Measurements from ENCODE around the gene CNTFR.

- no peak for TF ChIP-seq POLR2AphosphoS5 (IDR thresholded peaks at IDR 0.05; ENCODE audit: low read depth)
- TF ChIP-seq, protein P1, sequence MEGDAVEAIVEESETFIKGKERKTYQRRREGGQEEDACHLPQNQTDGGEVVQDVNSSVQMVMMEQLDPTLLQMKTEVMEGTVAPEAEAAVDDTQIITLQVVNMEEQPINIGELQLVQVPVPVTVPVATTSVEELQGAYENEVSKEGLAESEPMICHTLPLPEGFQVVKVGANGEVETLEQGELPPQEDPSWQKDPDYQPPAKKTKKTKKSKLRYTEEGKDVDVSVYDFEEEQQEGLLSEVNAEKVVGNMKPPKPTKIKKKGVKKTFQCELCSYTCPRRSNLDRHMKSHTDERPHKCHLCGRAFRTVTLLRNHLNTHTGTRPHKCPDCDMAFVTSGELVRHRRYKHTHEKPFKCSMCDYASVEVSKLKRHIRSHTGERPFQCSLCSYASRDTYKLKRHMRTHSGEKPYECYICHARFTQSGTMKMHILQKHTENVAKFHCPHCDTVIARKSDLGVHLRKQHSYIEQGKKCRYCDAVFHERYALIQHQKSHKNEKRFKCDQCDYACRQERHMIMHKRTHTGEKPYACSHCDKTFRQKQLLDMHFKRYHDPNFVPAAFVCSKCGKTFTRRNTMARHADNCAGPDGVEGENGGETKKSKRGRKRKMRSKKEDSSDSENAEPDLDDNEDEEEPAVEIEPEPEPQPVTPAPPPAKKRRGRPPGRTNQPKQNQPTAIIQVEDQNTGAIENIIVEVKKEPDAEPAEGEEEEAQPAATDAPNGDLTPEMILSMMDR (conservative IDR thresholded peaks at IDR 0.05; ENCODE audit: low read depth in 2 of 2): no peak
- TF ChIP-seq REST (IDR thresholded peaks at IDR 0.05; ENCODE audit: unreplicated experiment): no peak
- no peak for TF ChIP-seq JUNB (IDR thresholded peaks at IDR 0.05; ENCODE audit: unreplicated experiment)
- TF ChIP-seq EZH2 (IDR thresholded peaks at IDR 0.05; ENCODE audit: low read depth, unreplicated experiment): no peak
- no peak for TF ChIP-seq EZH2phosphoT487 (IDR thresholded peaks at IDR 0.05; ENCODE audit: unreplicated experiment)
- no peak for TF ChIP-seq NANOG (IDR thresholded peaks at IDR 0.05; ENCODE audit: borderline replicate concordance)
- no peak for TF ChIP-seq CREB1 (CRISPR knock-in tag; IDR thresholded peaks at IDR 0.05; ENCODE audit: low read depth)
Observed at GRCh38 chr9:34550681-34551270, 38.7 kb downstream of the CNTFR start.

Data from GM23338 (cell line).